ENCODE data around the gene WNT9A. TPM values are rescaled to one million over a fixed set of nuclear protein-coding genes. Genes with fewer than 3 reads are reported as not detected.

WNT9A gene
- total RNA-seq, 1 donor from 2014 or later: 10.2 TPM

GRCh38 chr1:227924168-227924832 is 23.4 kb downstream of the WNT9A start:
- ATAC-seq: no peak
- no peak for DNase-seq
- no peaks in the 10 kb centered on the region for H3K27me3 ChIP-seq

GRCh38 chr1:227923353-227924167 is 24.2 kb downstream of the WNT9A start:
- no peaks in the 10 kb centered on the region for H3K27me3 ChIP-seq

More at GRCh38 chr1:227924168-227924832, 23.4 kb downstream of the WNT9A start:
- Histone ChIP-seq H3K4me3 (no peak overlapping the region), H3K9me3 (no peaks in the 10 kb centered on the region), H3K4me1 (no peaks in the 10 kb centered on the region), H3K36me3 (no peaks in the 10 kb centered on the region), H3K27ac (no peak overlapping the region)
- intact Hi-C loops (cut with DNase I): no loop called here
- no peak for TF ChIP-seq CTCF (IDR thresholded peaks at IDR 0.05)

GRCh38 chr1:227922501-227923352 is 25.0 kb downstream of the WNT9A start:
- Histone ChIP-seq H3K4me1 (no peaks in the 10 kb centered on the region), H3K4me3 (no peak overlapping the region), H3K9me3 (no peaks in the 10 kb centered on the region), H3K27ac (no peak overlapping the region), H3K27me3 (no peaks in the 10 kb centered on the region), H3K36me3 (no peaks in the 10 kb centered on the region)
- ATAC-seq (no peak), DNase-seq (no peak)
- TF ChIP-seq CTCF (IDR thresholded peaks at IDR 0.05): no peak
- intact Hi-C loops (cut with DNase I): no loop called here

More at GRCh38 chr1:227923353-227924167, 24.2 kb downstream of the WNT9A start:
- Histone ChIP-seq H3K4me1 (no peaks in the 10 kb centered on the region), H3K4me3 (no peak overlapping the region), H3K36me3 (no peaks in the 10 kb centered on the region), H3K9me3 (no peaks in the 10 kb centered on the region), H3K27ac (no peak overlapping the region)
- no peak for TF ChIP-seq CTCF (IDR thresholded peaks at IDR 0.05)
- DNase-seq: no peak
- no peak for ATAC-seq
- intact Hi-C loops (cut with DNase I): no loop called here

GRCh38 chr1:227921461-227922185 is 26.1 kb downstream of the WNT9A start:
- no peak for TF ChIP-seq CTCF (IDR thresholded peaks at IDR 0.05)
- ATAC-seq (no peak), DNase-seq (no peak)
- Histone ChIP-seq H3K4me1 (no peaks in the 10 kb centered on the region), H3K27me3 (no peaks in the 10 kb centered on the region), H3K36me3 (no peaks in the 10 kb centered on the region), H3K4me3 (no peak overlapping the region), H3K9me3 (no peaks in the 10 kb centered on the region), H3K27ac (no peak overlapping the region)
- intact Hi-C loops (cut with DNase I): no loop called here

GRCh38 chr1:227920896-227921295 is 26.8 kb downstream of the WNT9A start:
- no peaks in the 10 kb centered on the region for H3K27me3 ChIP-seq
- no peaks in the 10 kb centered on the region for H3K36me3 ChIP-seq
- DNase-seq: no peak
- no peak for TF ChIP-seq CTCF (IDR thresholded peaks at IDR 0.05)
- intact Hi-C loops (cut with DNase I): no loop called here
- H3K27ac ChIP-seq: no peak overlapping the region
- H3K9me3 ChIP-seq: no peaks in the 10 kb centered on the region
- H3K4me3 ChIP-seq: no peak overlapping the region
- no peak for ATAC-seq
- no peaks in the 10 kb centered on the region for H3K4me1 ChIP-seq
